OCI-LY3 (cell line): ENCODE data around the gene NGF.

Source experiments
- EZH2phosphoT487 ChIP-seq: fragments of 200-600 bp; shearing (Covaris generic); IDR thresholded peaks from 2 replicates; pipeline ENCODE4 v1.6.1; 2018; ENCODE audit warnings: antibody characterized with exemption, mixed run types, low read depth
- TF ChIP-seq, protein P1 (sequence below): fragments of 200-600, 300-600 bp; sonication (generic); IDR thresholded peaks from 2 replicates; pipeline ENCODE4 v1.5.1; 2014; ENCODE audit warnings: antibody characterized with exemption, low read length, low read depth

DNA sequence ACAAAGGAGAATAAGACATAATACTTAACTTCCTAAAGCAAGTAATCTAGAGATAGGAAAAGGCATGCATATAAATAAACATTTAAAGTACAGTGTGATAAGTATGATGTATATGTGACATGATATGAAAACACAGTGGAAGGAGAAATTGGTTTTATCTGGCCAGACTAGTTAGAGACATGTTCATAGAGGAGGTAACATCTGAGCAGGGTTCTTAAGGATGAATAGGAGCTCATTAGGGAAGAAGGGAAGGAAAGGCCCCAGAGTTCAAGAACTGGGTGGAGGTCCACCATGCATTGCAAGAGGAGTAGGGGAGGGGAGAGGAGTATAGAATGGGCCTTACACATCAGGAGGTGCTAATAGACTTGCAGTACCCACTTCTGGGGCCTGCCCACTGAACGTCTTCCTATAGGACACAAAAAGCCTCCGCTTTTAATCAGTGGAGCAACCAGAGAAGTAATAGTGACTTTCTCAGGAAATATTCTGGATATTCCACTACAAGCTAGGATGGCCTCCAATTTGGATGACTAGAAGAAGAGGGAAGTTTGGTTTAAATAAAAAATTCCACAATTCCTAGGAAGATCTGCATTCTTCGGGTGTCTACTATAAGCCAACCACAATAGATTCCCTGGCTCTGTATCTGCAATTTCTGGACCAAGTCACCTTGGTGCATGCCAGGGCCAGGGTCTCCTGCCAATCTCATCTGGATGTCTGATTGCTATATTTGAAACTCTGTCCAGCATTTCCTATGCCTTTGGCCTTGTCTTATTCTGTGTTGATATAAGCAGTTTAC, 41.9 kb downstream of the NGF start:
- TF ChIP-seq, protein P1, sequence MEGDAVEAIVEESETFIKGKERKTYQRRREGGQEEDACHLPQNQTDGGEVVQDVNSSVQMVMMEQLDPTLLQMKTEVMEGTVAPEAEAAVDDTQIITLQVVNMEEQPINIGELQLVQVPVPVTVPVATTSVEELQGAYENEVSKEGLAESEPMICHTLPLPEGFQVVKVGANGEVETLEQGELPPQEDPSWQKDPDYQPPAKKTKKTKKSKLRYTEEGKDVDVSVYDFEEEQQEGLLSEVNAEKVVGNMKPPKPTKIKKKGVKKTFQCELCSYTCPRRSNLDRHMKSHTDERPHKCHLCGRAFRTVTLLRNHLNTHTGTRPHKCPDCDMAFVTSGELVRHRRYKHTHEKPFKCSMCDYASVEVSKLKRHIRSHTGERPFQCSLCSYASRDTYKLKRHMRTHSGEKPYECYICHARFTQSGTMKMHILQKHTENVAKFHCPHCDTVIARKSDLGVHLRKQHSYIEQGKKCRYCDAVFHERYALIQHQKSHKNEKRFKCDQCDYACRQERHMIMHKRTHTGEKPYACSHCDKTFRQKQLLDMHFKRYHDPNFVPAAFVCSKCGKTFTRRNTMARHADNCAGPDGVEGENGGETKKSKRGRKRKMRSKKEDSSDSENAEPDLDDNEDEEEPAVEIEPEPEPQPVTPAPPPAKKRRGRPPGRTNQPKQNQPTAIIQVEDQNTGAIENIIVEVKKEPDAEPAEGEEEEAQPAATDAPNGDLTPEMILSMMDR: no peak
- no peak for TF ChIP-seq EZH2phosphoT487
